Chondrocyte (in vitro differentiated cells): ENCODE results near the gene HRNR. TPM values are rescaled to one million over a fixed set of nuclear protein-coding genes. Genes with fewer than 3 reads are reported as not detected.
"Not testable (repeated sequence)": the region's sequence is repeated elsewhere in the genome, so short reads cannot be mapped to it uniquely, and the experiment has no call there.

ENCODE experiments used
- DNase-seq: peaks from one replicate; pipeline ENCODE4 v3.0.0; 2021; ENCODE audit warnings: mixed read lengths, low spot score
- H3K27ac Mint-ChIP-seq: one replicate; pipeline ENCODE4 v1.8.0; 2021; ENCODE audit warnings: mild to moderate bottlenecking, moderate library complexity, mixed read lengths; ENCODE audit not compliant: unreplicated experiment
- H3K27me3 Mint-ChIP-seq: 2 replicates; pipeline ENCODE4 v1.8.0; 2021; ENCODE audit warnings: low read depth, mixed read lengths
- H3K36me3 Mint-ChIP-seq: 2 replicates; pipeline ENCODE4 v1.8.0; 2021; ENCODE audit warnings: low read depth, mixed read lengths
- H3K4me1 Mint-ChIP-seq: 2 replicates; pipeline ENCODE4 v1.8.0; 2021; ENCODE audit warnings: low read depth, mild to moderate bottlenecking, mixed read lengths
- H3K4me3 Mint-ChIP-seq: one replicate; pipeline ENCODE4 v1.8.0; 2021; ENCODE audit warnings: mild to moderate bottlenecking, moderate library complexity, mixed read lengths; ENCODE audit not compliant: unreplicated experiment
- H3K9me3 Mint-ChIP-seq: 2 replicates; pipeline ENCODE4 v1.8.0; 2021; ENCODE audit warnings: low read depth, mixed read lengths
- CTCF ChIP-seq: fragments of 200-600 bp; sonication (generic); IDR thresholded peaks from 2 replicates; pipeline ENCODE4 v1.5.0; 2021; ENCODE audit warnings: antibody characterized with exemption, mild to moderate bottlenecking, moderate library complexity
- long read RNA-seq: library from polyadenylated mRNA; stranded (forward); transcript quantifications from one replicate; pipeline ENCODE4 v2.0.0, GENCODE V29; 2021
- total RNA-seq: library from RNA; stranded (reverse); gene quantifications from 3 replicates; pipeline ENCODE4 v1.2.1, GENCODE V29; 2021

Gene HRNR
- not detected in 3 replicates for total RNA-seq
- long read RNA-seq: 0 reads

GRCh38 chr1:152224093-152224492 lies at the start of gene HRNR:
TSS of gene HRNR (minus strand) at chr1:152224193. CDS start at chr1:152223253, 940 bp downstream.
- Mint-ChIP-seq H3K27me3 (peaks cover 8% of the 10 kb centered on the region), H3K9me3 (peaks cover 17% of the 10 kb centered on the region), H3K4me3 (no peak within 1 kb of the TSS), H3K36me3 (no peaks in the 10 kb centered on the region), H3K4me1 (no peaks in the 10 kb centered on the region), H3K27ac (no peak within 1 kb of the TSS)
- TF ChIP-seq CTCF: no peak
- no peak for DNase-seq

- not testable (repeated sequence) for H3K36me3 Mint-ChIP-seq, H3K4me1 Mint-ChIP-seq, DNase-seq, H3K4me3 Mint-ChIP-seq, H3K27me3 Mint-ChIP-seq, H3K27ac Mint-ChIP-seq
- peaks cover 24% of the 10 kb centered on the region for H3K9me3 Mint-ChIP-seq
Measured at GRCh38 chr1:152256394-152256793, 32.4 kb upstream of the HRNR start.

GRCh38 chr1:152252157-152252556 lies 28.2 kb upstream of the HRNR start:
- Mint-ChIP-seq H3K4me1 (no peaks in the 10 kb centered on the region), H3K36me3 (no peaks in the 10 kb centered on the region), H3K27me3 (no peaks in the 10 kb centered on the region), H3K9me3 (no peaks in the 10 kb centered on the region), H3K27ac (no peak overlapping the region), H3K4me3 (no peak overlapping the region)
- no peak for DNase-seq
- TF ChIP-seq CTCF: no peak

- no peaks in the 10 kb centered on the region for H3K9me3 Mint-ChIP-seq
- H3K4me1 Mint-ChIP-seq: no peaks in the 10 kb centered on the region
- H3K27ac Mint-ChIP-seq: no peak overlapping the region
- no peak overlapping the region for H3K4me3 Mint-ChIP-seq
- TF ChIP-seq CTCF: no peak
- no peaks in the 10 kb centered on the region for H3K27me3 Mint-ChIP-seq
- no peak for DNase-seq
- no peaks in the 10 kb centered on the region for H3K36me3 Mint-ChIP-seq
Measured at GRCh38 chr1:152251391-152251790, 27.4 kb upstream of the HRNR start.

GRCh38 chr1:152247316-152247715 lies 23.3 kb upstream of the HRNR start:
- no peak for TF ChIP-seq CTCF
- H3K36me3 Mint-ChIP-seq: no peaks in the 10 kb centered on the region
- H3K4me3 Mint-ChIP-seq: no peak overlapping the region
- no peak overlapping the region for H3K27ac Mint-ChIP-seq
- DNase-seq: no peak
- H3K27me3 Mint-ChIP-seq: no peaks in the 10 kb centered on the region
- peaks cover under 1% of the 10 kb centered on the region for H3K9me3 Mint-ChIP-seq
- H3K4me1 Mint-ChIP-seq: no peaks in the 10 kb centered on the region

- no peak for DNase-seq
- H3K27ac Mint-ChIP-seq: no peak overlapping the region
- H3K4me1 Mint-ChIP-seq: no peaks in the 10 kb centered on the region
- H3K27me3 Mint-ChIP-seq: no peaks in the 10 kb centered on the region
- H3K4me3 Mint-ChIP-seq: no peak overlapping the region
- no peak for TF ChIP-seq CTCF
- no peaks in the 10 kb centered on the region for H3K36me3 Mint-ChIP-seq
- peaks cover 12% of the 10 kb centered on the region for H3K9me3 Mint-ChIP-seq
Measured at GRCh38 chr1:152244576-152245273, 20.7 kb upstream of the HRNR start.
